Left hindlimb (tissue), 1 donor: ENCODE results near the gene MPL.
"Not testable (repeated sequence)": the region's sequence is repeated elsewhere in the genome, so short reads cannot be mapped to it uniquely, and the experiment has no call there.

Experiments
- DNase-seq: peaks from one replicate; pipeline ENCODE4 v3.0.0-alpha.2; 2018

The MPL gene

GRCh38 chr1:43382027-43382779 lies 44.6 kb downstream of the MPL start:
- DNase-seq, result no peak

- no peak for DNase-seq
Measured at GRCh38 chr1:43383449-43383848, 45.8 kb downstream of the MPL start.

- DNase-seq, result no peak
Measured at GRCh38 chr1:43386676-43387075, 49.1 kb downstream of the MPL start.

- no peak for DNase-seq
Measured at GRCh38 chr1:43387976-43388599, 50.5 kb downstream of the MPL start.

- DNase-seq, result no peak
Measured at GRCh38 chr1:43388613-43389012, 51.0 kb downstream of the MPL start.

GRCh38 chr1:43389326-43390313 lies 52.0 kb downstream of the MPL start, which contains the start of the genes MED8 and SZT2:
Gene MED8, minus strand, starts transcription at chr1:43389800. Its CDS starts 36 bp downstream, at chr1:43389764.
Gene SZT2, plus strand, starts transcription at chr1:43389899. Its CDS starts 70 bp downstream, at chr1:43389969.
- peak; percentile 96 for DNase-seq

GRCh38 chr1:43392702-43393101 lies 55.1 kb downstream of the MPL start:
- DNase-seq, result no peak

GRCh38 chr1:43395523-43395922 lies 57.9 kb downstream of the MPL start:
- no peak for DNase-seq

- DNase-seq, result no peak
Measured at GRCh38 chr1:43396059-43396458, 58.4 kb downstream of the MPL start.

GRCh38 chr1:43398227-43398626 lies 60.6 kb downstream of the MPL start:
- DNase-seq, result no peak

- not testable (repeated sequence) for DNase-seq
Measured at GRCh38 chr1:43400441-43400840, 62.8 kb downstream of the MPL start.

GRCh38 chr1:43402089-43402865 lies 64.7 kb downstream of the MPL start:
- DNase-seq, result no peak
